ENCODE measurements around the gene ARRB1. TPM values are rescaled to one million over a fixed set of nuclear protein-coding genes. Genes with fewer than 3 reads are reported as not detected.

The ARRB1 gene
- total and polyA plus RNA-seq, 10 of the 15 experiments (the other 5 are each of a cell fraction or from before 2014, with no cell fraction given) = 0.39 to 12.9 (median 1.7) TPM

DNA sequence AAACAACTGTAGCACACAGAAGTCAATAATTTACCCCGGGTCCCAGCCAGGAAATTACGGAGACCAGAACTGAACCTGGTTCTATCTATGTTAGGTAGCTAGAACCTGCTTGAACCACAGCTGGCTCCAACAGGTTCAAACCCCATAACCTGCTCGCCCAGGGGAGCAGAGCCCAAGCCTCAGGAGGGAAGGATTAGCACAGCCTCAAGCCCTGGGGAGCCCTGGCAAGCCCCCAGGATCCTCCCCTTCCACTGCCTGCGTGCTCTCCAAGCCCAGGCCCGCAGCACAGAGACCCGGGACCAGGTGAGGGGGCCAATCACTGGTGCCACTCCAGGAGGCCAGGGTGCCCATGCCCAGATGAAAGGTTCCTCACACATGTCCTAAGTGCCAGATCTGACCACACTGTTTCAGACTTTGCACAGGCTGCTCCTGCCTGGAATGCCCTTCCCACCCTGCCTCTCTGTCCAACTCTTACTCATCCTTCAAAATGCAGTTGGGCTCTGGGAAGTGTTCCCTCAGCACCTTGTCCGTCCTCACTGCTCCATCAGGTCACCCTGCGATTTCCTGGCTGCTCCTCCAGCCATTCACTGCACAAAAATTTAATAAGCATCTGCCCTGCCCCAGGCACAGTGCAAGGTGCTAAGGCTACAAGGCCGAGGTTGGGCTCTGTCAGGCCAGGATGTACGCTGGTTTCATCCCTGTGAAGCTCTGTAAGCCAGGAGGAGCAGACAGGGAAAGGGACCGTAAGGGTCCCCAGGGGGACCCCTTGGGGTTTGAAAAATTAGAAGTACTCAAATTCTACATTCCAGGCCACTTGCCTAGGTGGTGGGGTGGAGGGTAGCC lies 32.2 kb downstream of the ARRB1 start:
- FAIRE-seq (no peak), DNase-seq (ENCODE audit: low read depth, low spot score) (no peak), ATAC-seq (no peak)
- no peak overlapping the region for H3K4me3 ChIP-seq
- no peaks in the 10 kb centered on the region for H3K4me1 ChIP-seq (ENCODE audit: control insufficient read depth, insufficient read depth, low read length)
- in situ Hi-C loops (cut with MboI) (no loop called here), intact Hi-C loops (cut with micrococcal nuclease; ENCODE audit: unreplicated experiment) (no loop called here)
- H3K27me3 ChIP-seq (replicated peaks in 1 of 2; ENCODE audit: control insufficient read depth in 2 of 2, insufficient read depth in 2 of 2, low read length in 1 of 2) = no peaks in the 10 kb centered on the region
- POLR2A ChIA-PET = no interaction called here
- no peak overlapping the region for H3K9ac ChIP-seq (ENCODE audit: control insufficient read depth, insufficient read depth, low read length)
- no peak overlapping the region for H2AFZ ChIP-seq (ENCODE audit: control insufficient read depth, low read depth, low read length)
- RAD21 ChIA-PET (ENCODE audit: unreplicated experiment) = no interaction called here
- CTCF ChIA-PET = no interaction called here
- BruUV-seq (replicated peaks) = no TSS peak
- H3K79me2 ChIP-seq (ENCODE audit: control insufficient read depth, insufficient read depth, low read length) = no peaks in the 10 kb centered on the region
- no peak overlapping the region for H3K27ac ChIP-seq (ENCODE audit: control insufficient read depth, insufficient read depth)
- TF ChIP-seq, protein P1, sequence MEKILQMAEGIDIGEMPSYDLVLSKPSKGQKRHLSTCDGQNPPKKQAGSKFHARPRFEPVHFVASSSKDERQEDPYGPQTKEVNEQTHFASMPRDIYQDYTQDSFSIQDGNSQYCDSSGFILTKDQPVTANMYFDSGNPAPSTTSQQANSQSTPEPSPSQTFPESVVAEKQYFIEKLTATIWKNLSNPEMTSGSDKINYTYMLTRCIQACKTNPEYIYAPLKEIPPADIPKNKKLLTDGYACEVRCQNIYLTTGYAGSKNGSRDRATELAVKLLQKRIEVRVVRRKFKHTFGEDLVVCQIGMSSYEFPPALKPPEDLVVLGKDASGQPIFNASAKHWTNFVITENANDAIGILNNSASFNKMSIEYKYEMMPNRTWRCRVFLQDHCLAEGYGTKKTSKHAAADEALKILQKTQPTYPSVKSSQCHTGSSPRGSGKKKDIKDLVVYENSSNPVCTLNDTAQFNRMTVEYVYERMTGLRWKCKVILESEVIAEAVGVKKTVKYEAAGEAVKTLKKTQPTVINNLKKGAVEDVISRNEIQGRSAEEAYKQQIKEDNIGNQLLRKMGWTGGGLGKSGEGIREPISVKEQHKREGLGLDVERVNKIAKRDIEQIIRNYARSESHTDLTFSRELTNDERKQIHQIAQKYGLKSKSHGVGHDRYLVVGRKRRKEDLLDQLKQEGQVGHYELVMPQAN (conservative IDR thresholded peaks at IDR 0.05) = no peak
- TF ChIP-seq CHD1 (IDR thresholded peaks at IDR 0.05; ENCODE audit: low read depth, low read length) (no peak), MXI1 (IDR thresholded peaks at IDR 0.05; ENCODE audit: low read depth, low read length) (no peak), CREB1 (IDR thresholded peaks at IDR 0.05; ENCODE audit: low read depth) (no peak), POLR2A (IDR thresholded peaks at IDR 0.05; ENCODE audit: low read depth, low read length) (no peak), TBL1XR1 (IDR thresholded peaks at IDR 0.05; ENCODE audit: low read depth, low read length) (no peak), POLR2AphosphoS5 (IDR thresholded peaks at IDR 0.05; ENCODE audit: low read length) (no peak), POLR2AphosphoS2 (IDR thresholded peaks at IDR 0.05; ENCODE audit: low read depth, low read length) (no peak), YBX1 (IDR thresholded peaks at IDR 0.05) (no peak), NBN (IDR thresholded peaks at IDR 0.05) (no peak)
- TF ChIP-seq, protein P2, sequence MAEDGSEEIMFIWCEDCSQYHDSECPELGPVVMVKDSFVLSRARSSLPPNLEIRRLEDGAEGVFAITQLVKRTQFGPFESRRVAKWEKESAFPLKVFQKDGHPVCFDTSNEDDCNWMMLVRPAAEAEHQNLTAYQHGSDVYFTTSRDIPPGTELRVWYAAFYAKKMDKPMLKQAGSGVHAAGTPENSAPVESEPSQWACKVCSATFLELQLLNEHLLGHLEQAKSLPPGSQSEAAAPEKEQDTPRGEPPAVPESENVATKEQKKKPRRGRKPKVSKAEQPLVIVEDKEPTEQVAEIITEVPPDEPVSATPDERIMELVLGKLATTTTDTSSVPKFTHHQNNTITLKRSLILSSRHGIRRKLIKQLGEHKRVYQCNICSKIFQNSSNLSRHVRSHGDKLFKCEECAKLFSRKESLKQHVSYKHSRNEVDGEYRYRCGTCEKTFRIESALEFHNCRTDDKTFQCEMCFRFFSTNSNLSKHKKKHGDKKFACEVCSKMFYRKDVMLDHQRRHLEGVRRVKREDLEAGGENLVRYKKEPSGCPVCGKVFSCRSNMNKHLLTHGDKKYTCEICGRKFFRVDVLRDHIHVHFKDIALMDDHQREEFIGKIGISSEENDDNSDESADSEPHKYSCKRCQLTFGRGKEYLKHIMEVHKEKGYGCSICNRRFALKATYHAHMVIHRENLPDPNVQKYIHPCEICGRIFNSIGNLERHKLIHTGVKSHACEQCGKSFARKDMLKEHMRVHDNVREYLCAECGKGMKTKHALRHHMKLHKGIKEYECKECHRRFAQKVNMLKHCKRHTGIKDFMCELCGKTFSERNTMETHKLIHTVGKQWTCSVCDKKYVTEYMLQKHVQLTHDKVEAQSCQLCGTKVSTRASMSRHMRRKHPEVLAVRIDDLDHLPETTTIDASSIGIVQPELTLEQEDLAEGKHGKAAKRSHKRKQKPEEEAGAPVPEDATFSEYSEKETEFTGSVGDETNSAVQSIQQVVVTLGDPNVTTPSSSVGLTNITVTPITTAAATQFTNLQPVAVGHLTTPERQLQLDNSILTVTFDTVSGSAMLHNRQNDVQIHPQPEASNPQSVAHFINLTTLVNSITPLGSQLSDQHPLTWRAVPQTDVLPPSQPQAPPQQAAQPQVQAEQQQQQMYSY (CRISPR knock-in tag; IDR thresholded peaks at IDR 0.05) = no peak
- no peak overlapping the region for H3K4me2 ChIP-seq (ENCODE audit: control insufficient read depth, insufficient read depth)
- WGBS (ENCODE audit: insufficient coverage, insufficient replicate concordance, low lambda C conversion rate, missing lambda C conversion rate) = 30% methylated on average over 11 of the region's 11 CpGs
- no peaks in the 10 kb centered on the region for H3K9me3 ChIP-seq (replicated peaks; ENCODE audit: control insufficient read depth, insufficient read depth, low read length)
- H4K20me1 ChIP-seq (ENCODE audit: control insufficient read depth, insufficient read depth) = no peaks in the 10 kb centered on the region
- SMC1A ChIA-PET (ENCODE audit: uncharacterized antibody, unreplicated experiment) = no interaction called here
- no peaks in the 10 kb centered on the region; a peak in 1 of 4 replicates for H3K36me3 ChIP-seq (ENCODE audit: control insufficient read depth in 2 of 2, insufficient read depth in 2 of 2, low read length in 1 of 2)

Data from GM12878 (cell line).